Spleen (tissue), 11 donors: ENCODE measurements around the gene IL1RAPL2. TPM values are rescaled to one million over a fixed set of nuclear protein-coding genes. Genes with fewer than 3 reads are reported as not detected.

Source experiments
- DNase-seq: peaks from one replicate; pipeline ENCODE4 v3.0.0-alpha.2; 2020
- H3K27ac ChIP-seq, 8 donors: fragments of 200-600 bp; sonication (generic) in 7 of 8; 1 replicate in 4 of 8; 2 replicates in 4 of 8; pipeline versions ENCODE4 v1.5.0 to v1.8.0; 2016 to 2021; ENCODE audit warnings: inconsistent platforms in 4 of 8, mild to moderate bottlenecking in 4 of 8, moderate library complexity in 1 of 8
- H3K27me3 ChIP-seq, 7 donors: fragments of 200-600 bp; sonication (generic) in 6 of 7; replicated peaks in 1 of 7; 1 replicate in 4 of 7; 2 replicates in 3 of 7; pipeline versions ENCODE4 v1.5.0 to v1.8.0; 2016 to 2021; ENCODE audit warnings: inconsistent platforms in 3 of 7, mild to moderate bottlenecking in 1 of 7
- H3K36me3 ChIP-seq, 6 donors: fragments of 200-600 bp; sonication (generic) in 5 of 6; 1 replicate in 4 of 6; 2 replicates in 2 of 6; pipeline versions ENCODE4 v1.5.0 to v1.8.0; 2016 to 2021; ENCODE audit warnings: inconsistent platforms in 2 of 6
- H3K4me1 ChIP-seq, 6 donors: fragments of 200-600 bp; sonication (generic) in 5 of 6; 1 replicate in 3 of 6; 2 replicates in 3 of 6; pipeline versions ENCODE4 v1.5.0 to v1.8.0; 2016 to 2021; ENCODE audit warnings: inconsistent platforms in 3 of 6
- H3K4me3 ChIP-seq, 8 donors: fragments of 200-600 bp; sonication (generic) in 7 of 8; 1 replicate in 4 of 8; 2 replicates in 4 of 8; pipeline versions ENCODE4 v1.5.0 to v1.8.0; 2016 to 2021; ENCODE audit warnings: inconsistent platforms in 4 of 8, mild to moderate bottlenecking in 4 of 8, moderate library complexity in 2 of 8
- H3K9me3 ChIP-seq, 8 donors: fragments of 200-600 bp; sonication (generic) in 7 of 8; 1 replicate in 4 of 8; 2 replicates in 4 of 8; pipeline versions ENCODE4 v1.5.0 to v1.8.0; 2016 to 2021; ENCODE audit warnings: inconsistent platforms in 4 of 8
- CTCF ChIP-seq, 11 experiments: fragments of 200-600 bp in 7 of 11; fragments of 450-650 bp in 4 of 11; sonication (generic) in 4 of 11; IDR thresholded peaks in 8 of 11; conservative IDR thresholded peaks in 3 of 11; 1 replicate in 7 of 11; 2 replicates in 4 of 11; pipeline versions ENCODE4 v1.4.0 to v1.8.0; 2016 to 2021; ENCODE audit warnings: antibody characterized with exemption in 11 of 11, inconsistent platforms in 4 of 11, mild to moderate bottlenecking in 1 of 11
- POLR2A ChIP-seq, 3 donors: fragments of 450-650 bp; IDR thresholded peaks; one replicate each; pipeline ENCODE4 v1.5.1; 2017; ENCODE audit warnings: antibody characterized with exemption in 3 of 3, mild to moderate bottlenecking in 1 of 3
- POLR2AphosphoS5 ChIP-seq, 3 donors: sonication (generic); formaldehyde crosslinking; IDR thresholded peaks; one replicate each; pipeline ENCODE4 v1.5.1; 2017; ENCODE audit warnings: antibody characterized with exemption in 3 of 3
- WGBS, 5 donors: extraction: QIAGEN DNeasy Blood & Tissue Kit in 3 of 5; methylation state at CpG; one replicate each; pipeline versions ENCODE4 v1.1.5 to v1.1.7; 2013 to 2018; 5-methylcytosine and 5-hydroxymethylcytosine counted together
- intact Hi-C: fragments of 100-400 bp; cut with DNase I; formaldehyde crosslinking; loops from one replicate; pipeline ENCODE4 v1.15.0; 2023; ENCODE audit warnings: low total_unique reads
- polyA plus RNA-seq, 3 donors: library from polyadenylated mRNA; stranded (reverse); fragments of 200-250 nt; gene quantifications; one replicate each; pipeline ENCODE4 v1.2.1, GENCODE V29; 2013
- total RNA-seq, 7 donors: library from RNA; depleted of rRNA in 3 of 7; stranded (reverse); fragments of >200 nt in 3 of 7; fragmentation: NEBNext Ultra II Directional in 4 of 7; extraction: Animal tissue kit (Norgen Biotek cat#: 25700) in 4 of 7; gene quantifications; one replicate each; pipeline versions ENCODE4 v1.1.0 to v1.2.1, GENCODE V29; 2016 to 2021
- donor health status: healthy with polysubstance abuse.
- donor health status: DM: no; HTN: no; CAD: no; lungs with moderate emphysema.
- donor health status: DM: no; HTN: no; CAD: no.
- donor health status: Bipolar disorder and iron deficiency.
- donor health status: healthy.
- donor health status: DM: no; HTN: no; CAD: no.
- donor health status: DM: yes; HTN: yes; CAD: no.

The IL1RAPL2 gene
- total and polyA plus RNA-seq, 10 donors, result not detected

- Histone ChIP-seq H3K4me1 (no peaks in the 10 kb centered on the region), H3K4me3 (no peak overlapping the region), H3K9me3 (no peaks in the 10 kb centered on the region), H3K36me3 (no peaks in the 10 kb centered on the region), H3K27ac (no peak overlapping the region), H3K27me3 (peaks cover 0 to 6% (median 0%) of the 10 kb centered on the region in 7 donors)
- no peak for TF ChIP-seq POLR2AphosphoS5 (IDR thresholded peaks at IDR 0.05)
- no peak for TF ChIP-seq CTCF (IDR thresholded peaks at IDR 0.05 in 8 of 11, conservative IDR thresholded peaks at IDR 0.05 in 3 of 11)
- TF ChIP-seq POLR2A (IDR thresholded peaks at IDR 0.05), result no peak
- intact Hi-C loops, result no loop called here
- 55 to 84% (median 78%) methylated on average over 2 of the region's 2 CpGs for WGBS, 5 donors
- no peak for DNase-seq
Observed at GRCh38 chrX:105241056-105241455, 675.1 kb downstream of the IL1RAPL2 start.

- Histone ChIP-seq H3K27me3 (no peaks in the 10 kb centered on the region), H3K4me1 (no peaks in the 10 kb centered on the region), H3K36me3 (no peaks in the 10 kb centered on the region), H3K9me3 (no peaks in the 10 kb centered on the region), H3K27ac (no peak overlapping the region), H3K4me3 (no peak overlapping the region)
- 62 to 92% (median 72%) methylated on average over 3 to 8 of the region's 8 CpGs for WGBS, 5 donors
- intact Hi-C loops, result no loop called here
- DNase-seq, result no peak
- TF ChIP-seq CTCF (IDR thresholded peaks at IDR 0.05 in 8 of 11, conservative IDR thresholded peaks at IDR 0.05 in 3 of 11) (no peak), POLR2AphosphoS5 (IDR thresholded peaks at IDR 0.05) (no peak), POLR2A (IDR thresholded peaks at IDR 0.05) (no peak)
Observed at GRCh38 chrX:105260291-105261043, 694.5 kb downstream of the IL1RAPL2 start.

GRCh38 chrX:105263171-105263570 lies 697.2 kb downstream of the IL1RAPL2 start:
- WGBS, 5 donors, result 55 to 98% (median 85%) methylated on average over 2 of the region's 2 CpGs
- intact Hi-C loops, result no loop called here
- no peak for DNase-seq

GRCh38 chrX:105263801-105264200 lies 697.8 kb downstream of the IL1RAPL2 start:
- Histone ChIP-seq H3K27me3 (no peaks in the 10 kb centered on the region), H3K4me1 (no peaks in the 10 kb centered on the region), H3K36me3 (no peaks in the 10 kb centered on the region), H3K9me3 (no peaks in the 10 kb centered on the region), H3K4me3 (no peak overlapping the region), H3K27ac (no peak overlapping the region)
- DNase-seq, result no peak
- TF ChIP-seq POLR2A (IDR thresholded peaks at IDR 0.05), result no peak
- TF ChIP-seq CTCF (IDR thresholded peaks at IDR 0.05 in 8 of 11, conservative IDR thresholded peaks at IDR 0.05 in 3 of 11), result no peak
- no peak for TF ChIP-seq POLR2AphosphoS5 (IDR thresholded peaks at IDR 0.05)
- intact Hi-C loops, result no loop called here
- WGBS, 5 donors, result 71 to 90% (median 85%) methylated on average over 1 of the region's 1 CpG

More at GRCh38 chrX:105263171-105263570, 697.2 kb downstream of the IL1RAPL2 start:
- Histone ChIP-seq H3K4me1 (no peaks in the 10 kb centered on the region), H3K9me3 (no peaks in the 10 kb centered on the region), H3K4me3 (no peak overlapping the region), H3K36me3 (no peaks in the 10 kb centered on the region), H3K27ac (no peak overlapping the region), H3K27me3 (no peaks in the 10 kb centered on the region)
- no peak for TF ChIP-seq POLR2A (IDR thresholded peaks at IDR 0.05)
